OCI-LY7 (cell line): Measurements from ENCODE around the gene LATS1. TPM values are rescaled to one million over a fixed set of nuclear protein-coding genes. Genes with fewer than 3 reads are reported as not detected.

Experiments used
- BruUV-seq: library from RNA; stranded (reverse); fragments of 400-500 nt; replicated peaks from 2 replicates; lab custom pipeline; 2021; lab: Mats Ljungman, UMichigan
- CTCF ChIA-PET: fragments of 300-600 bp; sonication (Branson Sonifier 250); formaldehyde crosslinking; loops from one replicate; lab custom pipeline; 2022; ENCODE audit warnings: antibody characterized with exemption; ENCODE audit not compliant: unreplicated experiment; lab: Charles Lee
- POLR2A ChIA-PET: fragments of 300-600 bp; sonication (Branson Sonifier 250); formaldehyde crosslinking; loops from one replicate; lab custom pipeline; 2022; ENCODE audit warnings: antibody characterized with exemption; lab: Charles Lee
- DNase-seq: peaks from one replicate; pipeline ENCODE4 v3.0.0-alpha.2; 2015; ENCODE audit warnings: low spot score
- H2AFZ ChIP-seq: fragments of 200-600 bp; sonication (generic), shearing (Covaris generic); 2 replicates; pipeline ENCODE4 v1.6.1; 2014; ENCODE audit warnings: mild to moderate bottlenecking, antibody characterized with exemption, low read length, moderate library complexity
- H3K27ac ChIP-seq: fragments of 200-600 bp; sonication (generic); 2 replicates; pipeline ENCODE4 v1.5.1; 2014; ENCODE audit warnings: mixed run types, low read depth, mild to moderate bottlenecking, moderate library complexity, low read length, inconsistent platforms; ENCODE audit not compliant: poor library complexity, severe bottlenecking
- H3K36me3 ChIP-seq: fragments of 200-600 bp; sonication (generic); 2 replicates; pipeline ENCODE4 v1.6.1; 2014; ENCODE audit warnings: mild to moderate bottlenecking, antibody characterized with exemption, low read length, moderate library complexity, mixed read lengths; ENCODE audit not compliant: insufficient read depth
- H3K4me1 ChIP-seq: fragments of 200-600 bp; sonication (generic); 2 replicates; pipeline ENCODE4 v1.5.1; 2014; ENCODE audit warnings: mild to moderate bottlenecking, low read length; ENCODE audit not compliant: insufficient read depth, poor library complexity, severe bottlenecking
- H3K4me2 ChIP-seq: fragments of 200-600 bp; sonication (generic); 2 replicates; pipeline ENCODE4 v1.6.1; 2014; ENCODE audit warnings: mild to moderate bottlenecking, low read length
- H3K4me3 ChIP-seq: fragments of 200-600 bp; sonication (generic); 2 replicates; pipeline ENCODE4 v1.5.1; 2014; ENCODE audit warnings: mild to moderate bottlenecking, low read depth, low read length; ENCODE audit not compliant: poor library complexity, severe bottlenecking
- H3K79me2 ChIP-seq: fragments of 200-600 bp; sonication (generic); 2 replicates; pipeline ENCODE4 v1.6.1; 2016; ENCODE audit warnings: low read depth, mild to moderate bottlenecking, low read length, moderate library complexity, mixed read lengths; ENCODE audit not compliant: insufficient read depth
- H3K9me2 ChIP-seq: fragments of 200-600 bp; sonication (generic); 2 replicates; pipeline ENCODE4 v1.6.1; 2016; ENCODE audit warnings: mild to moderate bottlenecking, low read length, mixed read lengths; ENCODE audit not compliant: insufficient read depth
- H3K9me3 ChIP-seq: fragments of 200-600 bp; sonication (generic); 2 replicates; pipeline ENCODE4 v1.6.1; 2014; ENCODE audit warnings: mild to moderate bottlenecking, mixed run types, low read length, mixed read lengths
- H4K20me1 ChIP-seq: fragments of 200-600 bp; sonication (generic); 2 replicates; pipeline ENCODE4 v1.6.1; 2014; ENCODE audit warnings: mild to moderate bottlenecking, antibody characterized with exemption, low read length, moderate library complexity, mixed read lengths; ENCODE audit not compliant: insufficient read depth
- EZH2phosphoT487 ChIP-seq: fragments of 200-600 bp; sonication (generic); IDR thresholded peaks from 2 replicates; pipeline ENCODE4 v1.6.1; 2018; ENCODE audit warnings: low read depth, borderline replicate concordance, mild to moderate bottlenecking, mixed run types, antibody characterized with exemption, low read length, moderate library complexity, mixed read lengths
- intact Hi-C: fragments of 100-400 bp; cut with micrococcal nuclease; formaldehyde crosslinking; loops from one replicate; pipeline ENCODE4 v1.10.0; 2022; ENCODE audit not compliant: unreplicated experiment
- total RNA-seq, 2 experiments: library from RNA; depleted of rRNA in 1 of 2; stranded (reverse); fragments of >200 nt in 1 of 2; shearing (Covaris generic) in 1 of 2; gene quantifications; 2 replicates each; pipeline ENCODE4 v1.2.3, GENCODE V29; 2014 to 2022
- TF ChIP-seq, protein P1 (sequence below): fragments of 200-600 bp; sonication (generic); conservative IDR thresholded peaks from 2 replicates; pipeline ENCODE4 v1.5.1; 2014; ENCODE audit warnings: mild to moderate bottlenecking, antibody characterized with exemption, low read length, moderate library complexity, mixed read lengths

LATS1 gene
- total RNA-seq, 2 experiments from 2014 or later: 23.1 to 30.3 TPM

DNA sequence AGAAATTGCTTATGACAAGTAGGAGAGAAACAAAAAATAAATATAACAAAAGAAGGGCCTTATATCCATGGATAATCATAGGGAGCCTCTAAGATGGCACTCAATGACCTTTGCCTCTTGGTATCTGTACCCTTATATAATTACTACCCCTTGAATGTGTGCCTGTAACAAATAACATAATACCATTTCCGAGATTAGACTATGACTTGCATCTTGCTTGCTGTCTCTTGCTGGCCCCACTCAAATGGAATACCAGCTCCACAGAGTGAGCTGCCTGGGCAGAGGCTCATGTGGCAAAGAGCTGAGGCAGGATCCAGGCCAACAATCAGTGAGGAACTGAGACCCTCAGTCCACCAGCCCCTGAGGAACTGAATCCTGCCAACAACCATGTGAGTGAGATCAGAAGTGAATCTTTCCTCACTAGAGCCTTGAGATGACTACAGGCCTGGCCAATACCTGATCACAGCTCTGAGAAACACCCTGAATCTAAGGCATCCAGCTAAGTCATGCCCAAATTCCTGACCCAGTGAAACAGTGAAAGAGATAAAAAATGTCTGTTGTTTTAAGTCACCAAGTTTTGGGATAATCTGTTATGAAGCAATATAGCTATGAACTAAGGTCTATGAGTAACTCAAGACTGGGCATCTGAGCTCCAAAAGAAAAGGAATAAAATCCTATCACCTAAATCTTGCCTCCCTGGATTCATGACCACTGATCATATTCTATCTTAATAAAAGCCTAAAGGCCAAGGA, 74.9 kb downstream of the LATS1 start:
- H4K20me1 ChIP-seq: no peaks in the 10 kb centered on the region
- DNase-seq: no peak
- BruUV-seq: no TSS peak
- no peaks in the 10 kb centered on the region for H3K9me3 ChIP-seq
- no peak for TF ChIP-seq EZH2phosphoT487
- H2AFZ ChIP-seq: no peak overlapping the region
- H3K4me2 ChIP-seq: no peak overlapping the region
- peaks cover 18% of the 10 kb centered on the region for H3K4me1 ChIP-seq
- ChIA-PET CTCF (interaction anchor here (0.6 kb wide), 1 partner anchor 68 kb away, joined by 3 read pairs; no protein-coding TSS in a partner anchor), POLR2A (interaction anchor here (0.6 to 1.4 kb wide), 4 partner anchors 12 to 75 kb away, joined by 3 to 4 read pairs (median 4); partner anchors contain the start of gene LATS1)
- no peak overlapping the region for H3K4me3 ChIP-seq
- intact Hi-C loops: no loop called here
- H3K36me3 ChIP-seq: peaks cover 28% of the 10 kb centered on the region
- no peaks in the 10 kb centered on the region for H3K9me2 ChIP-seq
- peaks cover 84% of the 10 kb centered on the region for H3K79me2 ChIP-seq
- H3K27ac ChIP-seq: no peak overlapping the region

DNA sequence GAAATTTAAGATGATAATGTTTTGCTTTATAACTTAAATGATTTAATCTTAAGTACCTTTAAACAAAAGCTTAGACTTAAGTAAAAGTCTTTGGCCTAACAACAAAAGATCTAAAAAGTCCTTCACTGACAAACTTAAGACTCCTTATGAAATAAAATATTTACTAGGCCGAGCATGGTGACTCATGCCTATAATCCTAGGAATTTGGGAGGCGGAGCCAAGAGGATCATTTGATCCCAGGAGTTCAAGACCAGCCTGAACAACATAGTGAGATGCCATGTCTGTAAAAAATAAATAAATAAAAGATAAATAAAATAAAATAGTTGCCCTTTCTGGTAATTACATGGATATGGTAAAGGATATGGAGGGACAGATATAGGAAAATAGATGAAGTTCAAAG, 81.8 kb downstream of the LATS1 start:
- intact Hi-C loops: no loop called here
- TF ChIP-seq, protein P1, sequence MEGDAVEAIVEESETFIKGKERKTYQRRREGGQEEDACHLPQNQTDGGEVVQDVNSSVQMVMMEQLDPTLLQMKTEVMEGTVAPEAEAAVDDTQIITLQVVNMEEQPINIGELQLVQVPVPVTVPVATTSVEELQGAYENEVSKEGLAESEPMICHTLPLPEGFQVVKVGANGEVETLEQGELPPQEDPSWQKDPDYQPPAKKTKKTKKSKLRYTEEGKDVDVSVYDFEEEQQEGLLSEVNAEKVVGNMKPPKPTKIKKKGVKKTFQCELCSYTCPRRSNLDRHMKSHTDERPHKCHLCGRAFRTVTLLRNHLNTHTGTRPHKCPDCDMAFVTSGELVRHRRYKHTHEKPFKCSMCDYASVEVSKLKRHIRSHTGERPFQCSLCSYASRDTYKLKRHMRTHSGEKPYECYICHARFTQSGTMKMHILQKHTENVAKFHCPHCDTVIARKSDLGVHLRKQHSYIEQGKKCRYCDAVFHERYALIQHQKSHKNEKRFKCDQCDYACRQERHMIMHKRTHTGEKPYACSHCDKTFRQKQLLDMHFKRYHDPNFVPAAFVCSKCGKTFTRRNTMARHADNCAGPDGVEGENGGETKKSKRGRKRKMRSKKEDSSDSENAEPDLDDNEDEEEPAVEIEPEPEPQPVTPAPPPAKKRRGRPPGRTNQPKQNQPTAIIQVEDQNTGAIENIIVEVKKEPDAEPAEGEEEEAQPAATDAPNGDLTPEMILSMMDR: no peak
- no peak for TF ChIP-seq EZH2phosphoT487
- peaks cover 60% of the 10 kb centered on the region for H3K36me3 ChIP-seq
- H2AFZ ChIP-seq: no peak overlapping the region
- no peaks in the 10 kb centered on the region for H3K9me3 ChIP-seq
- peaks cover 23% of the 10 kb centered on the region for H3K79me2 ChIP-seq
- no peak overlapping the region for H3K4me2 ChIP-seq
- no peak for DNase-seq
- BruUV-seq: no TSS peak
- POLR2A ChIA-PET: interaction anchor here (0.7 kb wide), 1 partner anchor 189 kb away, joined by 3 read pairs; no protein-coding TSS in a partner anchor
- no peak overlapping the region for H3K27ac ChIP-seq
- CTCF ChIA-PET: no interaction called here
- H3K4me1 ChIP-seq: no peaks in the 10 kb centered on the region
- H3K4me3 ChIP-seq: no peak overlapping the region
- no peaks in the 10 kb centered on the region for H4K20me1 ChIP-seq
- no peaks in the 10 kb centered on the region for H3K9me2 ChIP-seq

DNA sequence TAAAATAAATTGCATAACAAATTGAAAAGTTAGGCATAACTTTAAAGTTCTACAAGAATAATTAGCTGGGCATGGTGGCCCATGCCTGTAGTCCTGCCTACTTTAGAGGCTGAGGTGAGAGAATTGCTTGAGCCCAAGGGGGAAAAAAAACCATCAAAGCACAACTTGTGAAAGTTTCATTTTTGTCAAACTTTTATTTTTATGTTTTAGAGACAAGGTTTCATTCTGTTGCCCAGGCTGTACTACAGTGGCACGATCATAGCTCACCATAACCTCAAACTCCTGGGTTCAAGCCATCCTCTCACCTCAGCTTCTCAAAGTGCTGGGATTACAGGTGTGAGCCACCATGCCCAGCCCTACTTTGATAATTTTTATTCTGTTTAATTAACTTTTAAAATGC, 83.6 kb downstream of the LATS1 start:
- DNase-seq: no peak
- no peak for TF ChIP-seq EZH2phosphoT487
- TF ChIP-seq, protein P1: no peak
- Histone ChIP-seq H3K4me2 (no peak overlapping the region), H3K9me2 (no peaks in the 10 kb centered on the region), H3K9me3 (no peaks in the 10 kb centered on the region), H2AFZ (no peak overlapping the region), H3K36me3 (peaks cover 78% of the 10 kb centered on the region), H3K4me3 (no peak overlapping the region), H3K4me1 (peaks cover 7% of the 10 kb centered on the region), H3K79me2 (peaks cover 11% of the 10 kb centered on the region; the same call in 1 of the 2 replicates), H4K20me1 (no peaks in the 10 kb centered on the region), H3K27ac (no peak overlapping the region)
- POLR2A ChIA-PET: interaction anchor here (1.0 kb wide), 1 partner anchor 10 kb away, joined by 5 read pairs; no protein-coding TSS in a partner anchor
- CTCF ChIA-PET: no interaction called here
- no TSS peak for BruUV-seq
- intact Hi-C loops: no loop called here
